GM12801 (cell line): ENCODE data around the gene CHCHD6.

Source experiments
- TF ChIP-seq, protein P1 (sequence below): IDR thresholded peaks from one replicate; pipeline ENCODE4 v1.5.1; 2011; ENCODE audit warnings: control low read depth; ENCODE audit not compliant: insufficient read length; ENCODE audit errors: extremely low read depth

CHCHD6 gene

DNA sequence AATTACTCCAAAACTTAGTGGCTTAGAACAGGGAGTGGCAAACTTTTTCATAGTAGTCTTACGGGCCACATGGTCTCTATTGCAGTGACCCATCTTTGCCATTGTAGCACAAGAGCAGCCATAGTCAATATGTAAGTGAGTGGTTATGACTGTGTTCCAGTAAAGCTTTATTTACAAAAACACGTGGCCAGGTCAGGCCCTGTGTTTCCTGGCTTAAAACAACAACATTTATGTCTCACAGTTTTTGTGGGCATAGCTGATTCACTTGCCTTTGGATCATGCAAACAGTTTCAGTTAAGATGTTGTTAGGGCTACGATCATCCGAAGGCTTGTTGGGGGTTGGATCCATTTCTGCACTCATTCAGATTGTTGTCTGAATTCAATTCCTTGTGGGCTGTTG, 103.8 kb downstream of the CHCHD6 start:
- TF ChIP-seq, protein P1, sequence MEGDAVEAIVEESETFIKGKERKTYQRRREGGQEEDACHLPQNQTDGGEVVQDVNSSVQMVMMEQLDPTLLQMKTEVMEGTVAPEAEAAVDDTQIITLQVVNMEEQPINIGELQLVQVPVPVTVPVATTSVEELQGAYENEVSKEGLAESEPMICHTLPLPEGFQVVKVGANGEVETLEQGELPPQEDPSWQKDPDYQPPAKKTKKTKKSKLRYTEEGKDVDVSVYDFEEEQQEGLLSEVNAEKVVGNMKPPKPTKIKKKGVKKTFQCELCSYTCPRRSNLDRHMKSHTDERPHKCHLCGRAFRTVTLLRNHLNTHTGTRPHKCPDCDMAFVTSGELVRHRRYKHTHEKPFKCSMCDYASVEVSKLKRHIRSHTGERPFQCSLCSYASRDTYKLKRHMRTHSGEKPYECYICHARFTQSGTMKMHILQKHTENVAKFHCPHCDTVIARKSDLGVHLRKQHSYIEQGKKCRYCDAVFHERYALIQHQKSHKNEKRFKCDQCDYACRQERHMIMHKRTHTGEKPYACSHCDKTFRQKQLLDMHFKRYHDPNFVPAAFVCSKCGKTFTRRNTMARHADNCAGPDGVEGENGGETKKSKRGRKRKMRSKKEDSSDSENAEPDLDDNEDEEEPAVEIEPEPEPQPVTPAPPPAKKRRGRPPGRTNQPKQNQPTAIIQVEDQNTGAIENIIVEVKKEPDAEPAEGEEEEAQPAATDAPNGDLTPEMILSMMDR = no peak

DNA sequence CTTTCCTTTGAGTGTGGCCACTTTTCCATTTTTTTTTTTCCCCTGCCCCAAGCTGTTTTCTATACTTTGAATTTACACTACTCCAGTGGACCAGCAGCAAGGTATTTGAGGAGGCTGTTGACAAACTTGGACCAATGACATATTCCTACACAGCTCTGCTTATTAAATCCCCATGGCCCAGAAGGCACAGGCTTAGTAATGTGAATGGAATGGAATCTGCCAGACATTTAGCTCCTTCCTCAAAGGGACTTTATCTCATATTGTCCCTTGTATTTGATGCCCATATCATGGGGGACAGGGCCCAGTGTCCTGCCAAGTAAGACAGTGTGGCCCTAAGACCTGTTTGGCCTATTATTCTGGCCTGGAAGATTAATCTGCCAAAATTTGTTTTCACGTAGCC, 107.5 kb downstream of the CHCHD6 start:
- TF ChIP-seq, protein P1 = no peak

DNA sequence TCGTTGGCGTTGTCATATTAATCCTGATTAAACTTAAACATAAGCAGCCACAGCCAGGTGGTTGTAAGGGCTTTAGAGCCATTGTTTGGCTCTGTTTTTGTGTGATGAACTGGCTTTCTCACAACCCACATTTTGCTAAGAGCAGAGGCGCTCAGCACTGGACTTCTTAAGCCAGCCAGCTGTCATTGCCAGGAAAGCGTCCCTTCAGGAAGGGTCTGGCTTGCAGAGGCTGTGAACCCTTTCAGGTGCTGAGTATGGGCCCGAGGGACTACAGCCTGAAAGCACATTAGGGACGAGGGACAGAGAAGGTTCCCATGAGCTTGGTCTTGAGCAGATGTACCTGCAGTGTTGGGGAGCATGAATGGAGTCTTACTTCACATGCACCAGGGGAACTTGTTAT, 112.3 kb downstream of the CHCHD6 start:
- TF ChIP-seq, protein P1 = no peak

DNA sequence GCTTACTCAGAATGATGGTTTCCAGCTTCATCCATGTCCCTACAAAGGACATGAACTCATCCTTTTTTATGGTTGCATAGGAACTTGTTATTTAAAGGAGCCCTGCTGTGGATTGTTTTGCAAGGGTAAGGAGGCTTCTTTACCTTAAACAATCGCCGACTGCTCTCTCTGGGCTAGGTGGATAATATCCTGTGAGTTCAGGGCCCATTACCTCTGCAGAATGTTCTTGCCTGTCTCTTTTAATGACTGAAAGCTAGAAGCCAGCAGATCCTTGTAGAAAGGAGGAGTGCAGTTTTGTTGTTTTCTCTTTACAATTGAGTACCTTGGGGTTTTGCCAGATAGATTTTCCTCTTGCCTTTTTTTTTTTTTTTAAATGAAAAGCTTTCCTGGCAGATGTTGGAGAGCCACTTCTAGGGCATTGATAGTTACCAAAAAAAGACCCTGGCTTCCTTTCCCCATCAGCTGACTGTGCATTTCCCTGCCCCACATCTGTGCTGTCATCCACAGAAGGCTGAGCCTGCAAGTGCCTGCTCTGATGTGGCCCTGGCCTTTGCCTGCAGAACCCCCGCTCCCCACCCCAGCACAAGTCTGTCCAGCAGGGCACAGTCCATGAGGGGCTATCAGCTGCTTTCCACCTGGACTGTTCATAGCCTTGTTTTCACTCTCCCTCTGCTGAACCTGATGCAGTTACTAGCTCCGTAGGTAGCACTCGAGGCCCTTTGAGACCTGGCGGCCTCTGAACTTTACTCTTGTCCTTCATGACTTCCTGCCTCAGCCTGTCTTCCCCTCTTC, 113.1 kb downstream of the CHCHD6 start:
- TF ChIP-seq, protein P1 = no peak

DNA sequence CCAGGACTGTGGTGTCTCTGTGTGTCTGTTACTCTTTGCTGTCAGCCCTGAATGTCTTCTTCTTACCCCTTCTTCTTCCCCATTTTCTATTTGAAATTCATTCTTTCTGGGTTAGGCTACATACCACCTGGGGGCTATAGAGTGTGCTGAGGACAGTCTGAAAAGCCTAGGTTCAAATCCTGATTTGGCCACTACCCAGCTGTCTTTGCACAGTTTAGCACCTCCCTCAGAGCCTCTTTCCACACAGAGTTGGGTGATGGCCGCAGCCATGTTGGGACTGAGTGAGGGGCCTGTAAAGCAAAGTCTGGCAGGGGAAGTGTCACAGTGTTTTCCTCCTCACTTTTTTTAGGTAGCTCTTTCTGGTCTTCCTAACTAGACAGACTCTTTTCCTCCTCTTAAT, 113.7 kb downstream of the CHCHD6 start:
- TF ChIP-seq, protein P1 = no peak

DNA sequence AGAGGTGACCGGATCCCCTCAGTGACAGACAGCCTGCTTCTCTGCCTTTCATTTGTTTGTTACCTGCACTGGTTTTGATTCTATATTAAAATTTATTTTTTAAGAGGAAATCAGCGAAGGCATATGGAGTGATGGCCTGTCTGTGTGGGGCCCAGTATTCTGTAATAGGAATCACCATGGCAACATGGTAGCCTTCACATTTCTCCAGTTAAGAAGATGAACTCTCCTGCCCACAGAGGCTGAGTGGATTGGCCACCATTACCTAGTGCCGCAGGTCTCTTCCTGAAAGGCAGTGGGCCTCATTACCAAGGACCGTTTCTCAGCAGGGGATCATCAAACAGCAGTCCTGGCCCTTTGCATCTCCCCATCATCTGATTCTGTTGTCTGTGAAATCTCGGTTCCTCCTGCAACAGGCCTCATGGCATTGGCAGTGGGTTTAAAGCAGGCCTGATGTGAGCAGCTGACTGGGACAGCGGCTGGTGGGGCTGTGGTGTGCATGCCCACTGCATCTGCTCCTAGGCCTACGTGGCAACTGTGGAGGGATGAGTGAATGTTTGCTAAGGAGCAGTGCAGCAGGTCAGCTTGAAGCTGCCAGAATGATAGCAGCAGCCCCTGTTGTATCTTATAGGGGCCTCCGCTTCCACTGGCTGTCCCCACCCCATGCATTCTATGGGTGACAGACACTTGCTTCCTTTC, 114.5 kb downstream of the CHCHD6 start:
- TF ChIP-seq, protein P1 = no peak

DNA sequence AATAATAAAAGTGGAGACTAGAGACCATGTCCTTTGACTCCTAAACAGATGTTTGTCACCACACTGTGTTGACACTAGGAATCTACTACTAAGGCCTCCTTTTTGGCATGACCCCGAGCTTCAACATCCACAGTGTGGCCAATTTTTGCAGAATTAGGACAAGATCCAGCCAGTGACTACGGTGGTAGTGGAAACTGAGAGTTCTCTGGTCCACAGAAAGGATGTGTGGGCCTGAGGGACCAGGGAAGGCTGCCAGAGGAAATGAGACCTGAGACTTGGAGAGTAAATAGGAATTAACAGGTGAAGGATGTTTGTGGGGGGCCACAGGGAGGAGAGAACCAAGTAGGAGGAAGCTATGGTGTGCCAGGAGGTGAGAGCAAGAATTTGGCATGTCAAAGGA, 122.7 kb downstream of the CHCHD6 start:
- TF ChIP-seq, protein P1 = no peak
